Measurements from ENCODE around the gene LRRC45. TPM values are rescaled to one million over a fixed set of nuclear protein-coding genes. Genes with fewer than 3 reads are reported as not detected.

The LRRC45 gene
- total and polyA plus RNA-seq, 9 of the 15 experiments (the other 6 are each of a cell fraction or from before 2014, with no cell fraction given): 3.5 to 21.5 (median 11.2) TPM; not detected in 2

GRCh38 chr17:82055023-82055964, 32.2 kb downstream of the LRRC45 start:
- H2AFZ ChIP-seq (ENCODE audit: low read depth, low read length): no peak overlapping the region
- peaks cover 27% of the 10 kb centered on the region for H3K79me2 ChIP-seq (ENCODE audit: control insufficient read depth, insufficient read depth, low read length)
- H3K27ac ChIP-seq (ENCODE audit: extremely low read depth, low read depth, low read length): no peak overlapping the region
- peak overlapping the region in 1 of 2 experiments; percentile 68; a peak in 2 of 4 replicates for H3K9ac ChIP-seq (ENCODE audit: insufficient read depth in 1 of 2, low read depth in 2 of 2, low read length in 2 of 2)
- FAIRE-seq: no peak
- DNase-seq (ENCODE audit: extremely low read depth in 1 of 4, low spot score in 3 of 4): no peak
- peaks cover 78% of the 10 kb centered on the region; the same call in 2 of the 3 replicates for H3K36me3 ChIP-seq (ENCODE audit: control insufficient read depth, insufficient read depth, low read length)
- H3K4me2 ChIP-seq (ENCODE audit: insufficient read depth, low read length): no peak overlapping the region
- in situ Hi-C loops (cut with MboI): no loop called here
- TF ChIP-seq ZNF639 (CRISPR knock-in tag; conservative IDR thresholded peaks at IDR 0.05 in 1 of 2, IDR thresholded peaks at IDR 0.05 in 1 of 2) (no peak), SAP30 (IDR thresholded peaks at IDR 0.05; ENCODE audit: borderline replicate concordance, insufficient read depth, low read depth, low read length, poor library complexity, severe bottlenecking) (no peak), MAFF (IDR thresholded peaks at IDR 0.05; ENCODE audit: low read length) (no peak), SUPT5H (IDR thresholded peaks at IDR 0.05) (0 out of 2 replicates have a peak, but pooled peaks have one; percentile 23), CBFA2T3 (IDR thresholded peaks at IDR 0.05) (no peak), RB1 (IDR thresholded peaks at IDR 0.05; ENCODE audit: low read depth) (no peak), POLR2G (IDR thresholded peaks at IDR 0.05; ENCODE audit: low read depth, low read length) (peak; percentile 53; the same call in 1 of the 2 replicates), DDX20 (tag; IDR thresholded peaks at IDR 0.05; ENCODE audit: low read depth) (no peak), ZC3H4 (CRISPR knock-in tag; IDR thresholded peaks at IDR 0.05; ENCODE audit: borderline replicate concordance) (no peak), GTF2E2 (tag; IDR thresholded peaks at IDR 0.05) (no peak), EP400 (IDR thresholded peaks at IDR 0.05) (no peak), BRD4 (IDR thresholded peaks at IDR 0.05) (no peak)
- WGBS (ENCODE audit: insufficient coverage, low coverage, missing lambda C conversion rate): 95% methylated on average over 13 of the region's 26 CpGs
- no peaks in the 10 kb centered on the region for H3K9me3 ChIP-seq (replicated peaks; ENCODE audit: control insufficient read depth, insufficient read depth, low read depth, low read length)
- BruUV-seq (replicated peaks): no TSS peak
- intact Hi-C loops (cut with micrococcal nuclease): no loop called here
- ChIA-PET POLR2A (interaction anchor here (0.7 to 1.7 kb wide), 3 partner anchors 12 to 27 kb away, joined by 3 to 9 read pairs (median 6); no protein-coding TSS in a partner anchor), CTCF (ENCODE audit: low intra/inter-chr PET ratio) (no interaction called here)
- peaks cover 6 to 87% of the 10 kb centered on the region in 2 experiments; a peak in 3 of 5 replicates for H3K4me1 ChIP-seq (replicated peaks in 1 of 2; ENCODE audit: control insufficient read depth in 2 of 2, insufficient read depth in 2 of 2, low read length in 2 of 2)
- H4K20me1 ChIP-seq (replicated peaks; ENCODE audit: control insufficient read depth, insufficient read depth, low read length): peaks cover 11% of the 10 kb centered on the region
- no peaks in the 10 kb centered on the region for H3K9me1 ChIP-seq (ENCODE audit: control insufficient read depth, insufficient read depth, low read length)
- H3K27me3 ChIP-seq (ENCODE audit: control insufficient read depth in 2 of 2, insufficient read depth in 2 of 2, low read length in 2 of 2): no peaks in the 10 kb centered on the region
- no peak for ATAC-seq
- H3K4me3 ChIP-seq: no peak overlapping the region
